Testis (tissue), 2 donors: ENCODE measurements around the gene DFFB.

Experiments
- CTCF ChIP-seq, 3 experiments: fragments of 450-650 bp in 2 of 3; fragments of 200-600 bp in 1 of 3; sonication (generic) in 1 of 3; IDR thresholded peaks; one replicate each; pipeline ENCODE4 v1.5.1; 2016 to 2019; ENCODE audit warnings: antibody characterized with exemption in 3 of 3, mild to moderate bottlenecking in 2 of 3, moderate library complexity in 1 of 3
- POLR2A ChIP-seq: fragments of 450-650 bp; IDR thresholded peaks from one replicate; pipeline ENCODE4 v1.6.1; 2017; ENCODE audit warnings: antibody characterized with exemption, mild to moderate bottlenecking, moderate library complexity

- TF ChIP-seq CTCF (IDR thresholded peaks at IDR 0.05) (no peak), POLR2A (no peak)
These were observed 27.7 kb downstream of the DFFB start for GRCh38 chr1:3884966-3885365.
